AG09309 (cell line): ENCODE measurements around the gene PDE8B.

Source experiments
- DNase-seq: peaks from one replicate; pipeline ENCODE4 v3.0.0-alpha.2; 2010; ENCODE audit warnings: low read depth
- H3K4me3 ChIP-seq: 2 replicates; pipeline ENCODE4 v1.5.1; 2011; ENCODE audit warnings: mild to moderate bottlenecking, low read depth, low read length, moderate library complexity; ENCODE audit not compliant: control insufficient read depth
- CTCF ChIP-seq: IDR thresholded peaks from 2 replicates; pipeline ENCODE4 v1.5.1; 2011; ENCODE audit warnings: mild to moderate bottlenecking, low read depth, low read length, inconsistent platforms; ENCODE audit not compliant: insufficient read depth, control insufficient read depth; ENCODE audit errors: missing control alignments

The PDE8B gene

GRCh38 chr5:77390221-77390620 is 179.7 kb downstream of the PDE8B start:
- DNase-seq: no peak
- TF ChIP-seq CTCF: no peak
- H3K4me3 ChIP-seq: no peak overlapping the region

GRCh38 chr5:77390795-77391194 is 180.3 kb downstream of the PDE8B start:
- no peak overlapping the region for H3K4me3 ChIP-seq
- TF ChIP-seq CTCF: no peak
- DNase-seq: peak; percentile 50

- no peak for DNase-seq
- no peak for TF ChIP-seq CTCF
- no peak overlapping the region for H3K4me3 ChIP-seq
Measured at GRCh38 chr5:77391240-77391765, 180.8 kb downstream of the PDE8B start.

- DNase-seq: no peak
- no peak overlapping the region for H3K4me3 ChIP-seq
- TF ChIP-seq CTCF: no peak
Measured at GRCh38 chr5:77394064-77394715, 183.7 kb downstream of the PDE8B start.

- H3K4me3 ChIP-seq: no peak overlapping the region
- TF ChIP-seq CTCF: no peak
- no peak for DNase-seq
Measured at GRCh38 chr5:77396017-77396416, 185.5 kb downstream of the PDE8B start.

- TF ChIP-seq CTCF: no peak
- no peak overlapping the region for H3K4me3 ChIP-seq
- DNase-seq: no peak
Measured at GRCh38 chr5:77397686-77398292, 187.3 kb downstream of the PDE8B start.

GRCh38 chr5:77398458-77398857 is 188.0 kb downstream of the PDE8B start:
- no peak overlapping the region for H3K4me3 ChIP-seq
- no peak for DNase-seq
- no peak for TF ChIP-seq CTCF
